Left ventricle myocardium inferior (tissue), 1 donor: ENCODE measurements around the gene VAV2. TPM values are rescaled to one million over a fixed set of nuclear protein-coding genes. Genes with fewer than 3 reads are reported as not detected.

ENCODE experiments used
- DNase-seq: peaks from one replicate; pipeline ENCODE4 v3.0.0-alpha.2; 2020
- H3K27ac ChIP-seq: fragments of 200-600 bp; replicated peaks from 2 replicates; pipeline ENCODE4 v1.8.0; 2021
- H3K27me3 ChIP-seq: fragments of 200-600 bp; 2 replicates; pipeline ENCODE4 v1.8.0; 2021; ENCODE audit warnings: low read depth
- H3K36me3 ChIP-seq: fragments of 200-600 bp; 2 replicates; pipeline ENCODE4 v1.8.0; 2021
- H3K4me1 ChIP-seq: fragments of 200-600 bp; 2 replicates; pipeline ENCODE4 v1.8.0; 2021
- H3K4me3 ChIP-seq: fragments of 200-600 bp; 2 replicates; pipeline ENCODE4 v1.8.0; 2021; ENCODE audit warnings: mild to moderate bottlenecking, moderate library complexity
- H3K9me3 ChIP-seq: fragments of 200-600 bp; replicated peaks from 2 replicates; pipeline ENCODE4 v1.8.0; 2021
- intact Hi-C: fragments of 100-400 bp; cut with micrococcal nuclease; formaldehyde crosslinking; loops from one replicate; pipeline ENCODE4 v1.11.0; 2022
- total RNA-seq: library from RNA; stranded (reverse); fragmentation: NEBNext Ultra II Directional; extraction: Animal tissue kit (Norgen Biotek cat#: 25700); gene quantifications from one replicate; pipeline ENCODE4 v1.2.1, GENCODE V29; 2021
- TF ChIP-seq, protein P1 (sequence below): fragments of 200-600 bp; IDR thresholded peaks from 2 replicates; pipeline ENCODE4 v1.8.0; 2021; ENCODE audit warnings: antibody characterized with exemption, mild to moderate bottlenecking, borderline replicate concordance
- donor health status: DM: no; HTN: yes; CAD: no; lungs with severe emphysema.

VAV2 gene
- total RNA-seq, 1 donor from 2014 or later, result 4.1 TPM

GRCh38 chr9:133714606-133715294, 277.4 kb downstream of the VAV2 start:
- Histone ChIP-seq H3K27me3 (peaks cover 79% of the 10 kb centered on the region), H3K36me3 (no peaks in the 10 kb centered on the region), H3K4me3 (no peak overlapping the region), H3K4me1 (peaks cover 31% of the 10 kb centered on the region), H3K27ac (peak overlapping the region; percentile 58), H3K9me3 (no peaks in the 10 kb centered on the region)
- DNase-seq, result peak; percentile 78
- intact Hi-C loops, result no loop called here
- TF ChIP-seq, protein P1, sequence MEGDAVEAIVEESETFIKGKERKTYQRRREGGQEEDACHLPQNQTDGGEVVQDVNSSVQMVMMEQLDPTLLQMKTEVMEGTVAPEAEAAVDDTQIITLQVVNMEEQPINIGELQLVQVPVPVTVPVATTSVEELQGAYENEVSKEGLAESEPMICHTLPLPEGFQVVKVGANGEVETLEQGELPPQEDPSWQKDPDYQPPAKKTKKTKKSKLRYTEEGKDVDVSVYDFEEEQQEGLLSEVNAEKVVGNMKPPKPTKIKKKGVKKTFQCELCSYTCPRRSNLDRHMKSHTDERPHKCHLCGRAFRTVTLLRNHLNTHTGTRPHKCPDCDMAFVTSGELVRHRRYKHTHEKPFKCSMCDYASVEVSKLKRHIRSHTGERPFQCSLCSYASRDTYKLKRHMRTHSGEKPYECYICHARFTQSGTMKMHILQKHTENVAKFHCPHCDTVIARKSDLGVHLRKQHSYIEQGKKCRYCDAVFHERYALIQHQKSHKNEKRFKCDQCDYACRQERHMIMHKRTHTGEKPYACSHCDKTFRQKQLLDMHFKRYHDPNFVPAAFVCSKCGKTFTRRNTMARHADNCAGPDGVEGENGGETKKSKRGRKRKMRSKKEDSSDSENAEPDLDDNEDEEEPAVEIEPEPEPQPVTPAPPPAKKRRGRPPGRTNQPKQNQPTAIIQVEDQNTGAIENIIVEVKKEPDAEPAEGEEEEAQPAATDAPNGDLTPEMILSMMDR, result no peak

GRCh38 chr9:133713960-133714495, 278.1 kb downstream of the VAV2 start:
- intact Hi-C loops, result no loop called here
- Histone ChIP-seq H3K9me3 (no peaks in the 10 kb centered on the region), H3K27ac (peak overlapping the region; percentile 58), H3K27me3 (peaks cover 74% of the 10 kb centered on the region), H3K36me3 (no peaks in the 10 kb centered on the region), H3K4me3 (no peak overlapping the region), H3K4me1 (peaks cover 31% of the 10 kb centered on the region)
- TF ChIP-seq, protein P1, result no peak
- no peak for DNase-seq

- peaks cover 31% of the 10 kb centered on the region for H3K4me1 ChIP-seq
- peaks cover 74% of the 10 kb centered on the region for H3K27me3 ChIP-seq
- intact Hi-C loops, result no loop called here
- H3K4me3 ChIP-seq, result no peak overlapping the region
- no peaks in the 10 kb centered on the region for H3K36me3 ChIP-seq
- no peaks in the 10 kb centered on the region for H3K9me3 ChIP-seq
- DNase-seq, result no peak
- no peak overlapping the region for H3K27ac ChIP-seq
- TF ChIP-seq, protein P1, result no peak
These were observed 278.8 kb downstream of the VAV2 start for GRCh38 chr9:133713150-133713959.

GRCh38 chr9:133712221-133713100, 279.7 kb downstream of the VAV2 start:
- H3K36me3 ChIP-seq, result no peaks in the 10 kb centered on the region
- H3K4me1 ChIP-seq, result peaks cover 39% of the 10 kb centered on the region
- TF ChIP-seq, protein P1, result no peak
- peaks cover 70% of the 10 kb centered on the region for H3K27me3 ChIP-seq
- H3K4me3 ChIP-seq, result no peak overlapping the region
- no peak for DNase-seq
- intact Hi-C loops, result no loop called here
- no peaks in the 10 kb centered on the region for H3K9me3 ChIP-seq
- peak overlapping the region; percentile 44 for H3K27ac ChIP-seq

Other genes starting within 250 kb of the VAV2 start
- 5.7 TPM for gene BRD3OS, start 33.2 kb upstream of the VAV2 start, total RNA-seq
- 24.7 TPM for gene BRD3, start 75.7 kb upstream of the VAV2 start, total RNA-seq
- 17.7 TPM for gene WDR5, start 143.8 kb upstream of the VAV2 start, total RNA-seq
- gene RNU6ATAC, start 172.2 kb upstream of the VAV2 start, total RNA-seq, result 157 TPM